Muscle of leg (tissue), 11 donors: ENCODE measurements around the gene CWC15. TPM values are rescaled to one million over a fixed set of nuclear protein-coding genes. Genes with fewer than 3 reads are reported as not detected.
"Not testable (repeated sequence)": the region's sequence is repeated elsewhere in the genome, so short reads cannot be mapped to it uniquely, and the experiment has no call there.

Experiments
- DNase-seq: peaks from one replicate; pipeline ENCODE4 v3.0.0; 2013
- H3K27ac ChIP-seq: one replicate; pipeline ENCODE4 v1.5.1; 2013; ENCODE audit warnings: mild to moderate bottlenecking, low read length, control low read depth
- H3K27me3 ChIP-seq: one replicate; pipeline ENCODE4 v1.6.1; 2013; ENCODE audit warnings: low read length; ENCODE audit not compliant: control insufficient read depth, insufficient read depth
- H3K36me3 ChIP-seq: one replicate; pipeline ENCODE4 v1.6.1; 2013; ENCODE audit warnings: low read length; ENCODE audit not compliant: control insufficient read depth, insufficient read depth
- H3K4me1 ChIP-seq: one replicate; pipeline ENCODE4 v1.6.1; 2013; ENCODE audit warnings: low read length; ENCODE audit not compliant: control insufficient read depth, insufficient read depth
- H3K4me3 ChIP-seq: one replicate; pipeline ENCODE4 v1.5.1; 2013; ENCODE audit warnings: low read length, control low read depth
- H3K9me3 ChIP-seq: replicated peaks from 2 replicates; pipeline ENCODE4 v1.6.1; 2013; ENCODE audit warnings: low read depth, low read length; ENCODE audit not compliant: control insufficient read depth
- WGBS: methylation state at CpG from one replicate; pipeline ENCODE4 v1.1.5; 2013; ENCODE audit warnings: missing lambda C conversion rate; ENCODE audit not compliant: insufficient coverage; 5-methylcytosine and 5-hydroxymethylcytosine counted together
- polyA plus RNA-seq, 8 donors: library from polyadenylated mRNA; unstranded; fragments of 120-200 nt; gene quantifications; one replicate each; pipeline versions ENCODE4 v1.2.1 to v1.2.3, GENCODE V29; 2013; ENCODE audit warnings: inconsistent platforms in 1 of 8, low replicate concordance in 1 of 8; ENCODE audit not compliant: insufficient read length in 8 of 8, insufficient read depth in 1 of 8
- total RNA-seq: library from RNA; stranded (reverse); fragments of 120-200 nt; gene quantifications from one replicate; pipeline ENCODE4 v1.2.4, GENCODE V29; 2013

Gene CWC15
- total and polyA plus RNA-seq, 9 donors: 64.3 to 95.3 (median 80.1) TPM

- H3K4me1 ChIP-seq: peaks cover 29% of the 10 kb centered on the region
- WGBS: no CpG with 5 or more reads among the region's 4 CpGs
- peak; percentile 30 for DNase-seq
Measured at GRCh38 chr11:94934362-94934761, 39.0 kb downstream of the CWC15 start.

GRCh38 chr11:94933223-94934130 lies 39.9 kb downstream of the CWC15 start:
- WGBS: 14% methylated on average over 1 of the region's 5 CpGs
- DNase-seq: peak; percentile 89
- Histone ChIP-seq H3K36me3 (no peaks in the 10 kb centered on the region), H3K4me3 (no peak overlapping the region), H3K27ac (peak overlapping the region; percentile 22), H3K27me3 (no peaks in the 10 kb centered on the region), H3K9me3 (no peaks in the 10 kb centered on the region), H3K4me1 (peaks cover 24% of the 10 kb centered on the region)

More at GRCh38 chr11:94934362-94934761, 39.0 kb downstream of the CWC15 start:
- Histone ChIP-seq H3K9me3 (no peaks in the 10 kb centered on the region), H3K36me3 (no peaks in the 10 kb centered on the region), H3K27me3 (no peaks in the 10 kb centered on the region), H3K4me3 (no peak overlapping the region), H3K27ac (no peak overlapping the region)

- Histone ChIP-seq H3K9me3 (no peaks in the 10 kb centered on the region), H3K27me3 (no peaks in the 10 kb centered on the region), H3K4me1 (peaks cover 24% of the 10 kb centered on the region), H3K36me3 (no peaks in the 10 kb centered on the region), H3K27ac (no peak overlapping the region), H3K4me3 (no peak overlapping the region)
- no peak for DNase-seq
- WGBS: no CpG with 5 or more reads among the region's 5 CpGs
Measured at GRCh38 chr11:94932503-94932902, 40.9 kb downstream of the CWC15 start.

DNA sequence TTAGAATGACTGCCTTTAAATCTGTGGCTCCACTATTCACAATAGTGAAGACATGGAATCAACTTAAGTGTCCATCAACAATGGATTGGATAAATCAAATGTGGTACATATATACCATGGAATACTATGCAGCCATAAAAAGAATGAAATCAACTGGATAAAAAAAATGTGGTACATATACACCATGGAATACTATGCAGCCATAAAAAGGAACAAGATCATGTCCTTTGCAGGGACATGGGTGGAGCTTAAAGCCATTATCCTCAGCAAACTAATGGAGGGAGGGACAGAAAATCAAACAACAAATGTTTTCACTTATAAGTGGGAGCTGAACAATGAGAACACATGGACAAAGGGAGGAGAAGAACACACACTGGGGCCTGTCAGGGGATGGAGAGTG lies 41.3 kb downstream of the CWC15 start:
- H3K4me1 ChIP-seq: peaks cover 28% of the 10 kb centered on the region
- not testable (repeated sequence) for H3K27me3 ChIP-seq, H3K27ac ChIP-seq, H3K9me3 ChIP-seq, H3K36me3 ChIP-seq, H3K4me3 ChIP-seq, DNase-seq

GRCh38 chr11:94928117-94928990 lies 45.0 kb downstream of the CWC15 start:
- Histone ChIP-seq H3K27me3 (no peaks in the 10 kb centered on the region), H3K27ac (no peak overlapping the region), H3K4me1 (peaks cover 38% of the 10 kb centered on the region), H3K36me3 (no peaks in the 10 kb centered on the region), H3K9me3 (no peaks in the 10 kb centered on the region), H3K4me3 (no peak overlapping the region)
- WGBS: 100% methylated on average over 1 of the region's 1 CpG
- DNase-seq: no peak

DNA sequence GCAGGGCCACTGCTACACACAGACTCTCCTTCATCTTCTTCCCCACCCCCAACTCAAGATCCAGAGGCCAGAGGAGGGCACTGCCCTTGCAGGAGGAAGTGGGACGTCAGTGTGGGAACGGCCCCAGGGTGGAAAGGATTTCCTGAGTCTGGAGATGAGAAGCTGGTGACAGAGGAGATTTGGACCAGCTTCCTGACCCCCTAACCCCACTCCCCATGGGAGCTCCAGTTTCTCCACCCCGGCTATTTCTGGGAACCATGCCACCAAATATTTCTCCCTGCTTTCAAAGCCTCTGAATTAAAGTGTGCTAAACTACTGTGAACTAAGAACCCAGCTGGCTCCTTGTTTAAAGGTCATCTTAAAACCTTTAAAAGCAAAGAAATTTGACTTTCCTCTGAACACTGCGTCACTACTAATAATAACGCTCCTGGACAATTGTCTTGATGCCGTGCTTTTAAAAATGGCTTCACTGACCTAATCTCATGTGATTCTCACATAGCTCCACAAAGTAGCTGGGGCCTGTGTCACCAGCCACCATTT lies 46.6 kb downstream of the CWC15 start:
- H3K36me3 ChIP-seq: no peaks in the 10 kb centered on the region
- WGBS: 8% methylated on average over 4 of the region's 6 CpGs
- peak overlapping the region; percentile 86 for H3K27ac ChIP-seq
- no peaks in the 10 kb centered on the region for H3K9me3 ChIP-seq
- H3K4me1 ChIP-seq: peaks cover 35% of the 10 kb centered on the region
- no peak overlapping the region for H3K4me3 ChIP-seq
- peak; percentile 93 for DNase-seq
- no peaks in the 10 kb centered on the region for H3K27me3 ChIP-seq

- Histone ChIP-seq H3K36me3 (no peaks in the 10 kb centered on the region), H3K4me3 (no peak overlapping the region), H3K27ac (peak overlapping the region; percentile 86), H3K27me3 (no peaks in the 10 kb centered on the region), H3K9me3 (no peaks in the 10 kb centered on the region), H3K4me1 (peaks cover 35% of the 10 kb centered on the region)
- no peak for DNase-seq
Measured at GRCh38 chr11:94926271-94926625, 47.1 kb downstream of the CWC15 start.

GRCh38 chr11:94925422-94926270 lies 47.7 kb downstream of the CWC15 start:
- Histone ChIP-seq H3K36me3 (no peaks in the 10 kb centered on the region), H3K27ac (peak overlapping the region; percentile 86), H3K9me3 (no peaks in the 10 kb centered on the region), H3K4me3 (no peak overlapping the region), H3K27me3 (no peaks in the 10 kb centered on the region), H3K4me1 (peaks cover 35% of the 10 kb centered on the region)
- 70% methylated on average over 1 of the region's 7 CpGs for WGBS
- DNase-seq: no peak

DNA sequence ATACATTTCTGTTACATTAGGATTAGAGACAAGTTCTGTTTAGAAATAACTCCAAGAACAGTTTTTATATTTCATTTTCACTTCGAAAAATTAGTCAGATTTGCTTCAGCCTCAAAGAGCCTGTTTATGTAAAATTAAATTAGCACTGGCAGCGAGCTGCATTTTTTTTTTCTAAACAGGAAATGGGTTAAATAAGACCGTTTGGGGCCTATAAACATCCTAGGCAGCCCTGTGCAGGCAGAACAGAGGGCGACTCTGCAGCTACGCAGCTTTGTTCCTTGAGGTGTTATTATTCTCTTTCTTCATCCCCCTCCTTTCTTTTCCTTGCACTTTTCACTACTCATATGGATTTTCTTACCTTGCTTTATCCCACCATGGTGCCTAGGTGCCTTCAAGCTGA lies 48.7 kb downstream of the CWC15 start:
- H3K9me3 ChIP-seq: no peaks in the 10 kb centered on the region
- H3K27ac ChIP-seq: no peak overlapping the region
- 51% methylated on average over 4 of the region's 5 CpGs for WGBS
- H3K4me1 ChIP-seq: peaks cover 35% of the 10 kb centered on the region
- H3K4me3 ChIP-seq: no peak overlapping the region
- DNase-seq: no peak
- no peaks in the 10 kb centered on the region for H3K27me3 ChIP-seq
- no peaks in the 10 kb centered on the region for H3K36me3 ChIP-seq
